ENCODE results near the gene RNF126. TPM values are rescaled to one million over a fixed set of nuclear protein-coding genes. Genes with fewer than 3 reads are reported as not detected.

Gene RNF126
- total and polyA plus RNA-seq, 2 of the 4 experiments (the other 2 are of a cell fraction): 7.0 to 27.4 TPM

- no peaks in the 10 kb centered on the region for H3K4me1 ChIP-seq (ENCODE audit: control insufficient read depth, insufficient read depth, low read length)
- H3K9ac ChIP-seq (ENCODE audit: low read depth, low read length): no peak overlapping the region
- ChIA-PET CTCF (no interaction called here), POLR2A (ENCODE audit: unreplicated experiment) (interaction anchor here (0.5 kb wide), 1 partner anchor 12 kb away, joined by 3 read pairs; no protein-coding TSS in a partner anchor)
- no peak overlapping the region for H3K4me3 ChIP-seq (ENCODE audit: insufficient read depth, low read depth, low read length)
- H2BK5ac ChIP-seq (ENCODE audit: low read depth, low read length, poor library complexity, severe bottlenecking): no peak overlapping the region
- no TSS peak for BruUV-seq (replicated peaks)
- H2BK20ac ChIP-seq (ENCODE audit: low read depth, low read length): no peak overlapping the region
- peaks cover 42% of the 10 kb centered on the region for H3K36me3 ChIP-seq (ENCODE audit: control insufficient read depth, insufficient read depth, low read length)
- no peak overlapping the region for H3K27ac ChIP-seq (ENCODE audit: insufficient read depth, low read length)
- peaks cover 5% of the 10 kb centered on the region; the same call in 1 of the 2 replicates for H4K20me1 ChIP-seq (ENCODE audit: insufficient read depth, low read length)
- dilution Hi-C loops (cut with HindIII; ENCODE audit: low sequenced_read_pairs, unreplicated experiment) (no loop called here), in situ Hi-C loops (cut with MboI; ENCODE audit: low sequenced_read_pairs) (no loop called here), intact Hi-C loops (cut with micrococcal nuclease) (no loop called here)
- ATAC-seq (ENCODE audit: low read depth): no peak
- no peak overlapping the region for H3K18ac ChIP-seq (ENCODE audit: low read depth, low read length)
- no peak overlapping the region for H3K56ac ChIP-seq (ENCODE audit: extremely low read depth, insufficient read depth, low read length)
- WGBS, 2 experiments (ENCODE audit: extremely low coverage in 2 of 2, insufficient read length in 1 of 2): 94% methylated on average over 45 of the region's 62 CpGs; no CpG with 5 or more reads in 1 of the 2 experiments
- no peak overlapping the region for H2AFZ ChIP-seq (replicated peaks; ENCODE audit: low read length, poor library complexity)
- H3K23ac ChIP-seq (ENCODE audit: low read depth, low read length): no peak overlapping the region
- H2AK9ac ChIP-seq (replicated peaks; ENCODE audit: low read depth, low read length, poor library complexity): no peak overlapping the region
- H3K14ac ChIP-seq (replicated peaks; ENCODE audit: low read depth, low read length): no peak overlapping the region
- peaks cover 0 to 7% of the 10 kb centered on the region in 2 experiments; a peak in 1 of 4 replicates for H3K79me1 ChIP-seq (ENCODE audit: low read depth in 1 of 2, low read length in 2 of 2)
- no peak overlapping the region for H2BK120ac ChIP-seq (ENCODE audit: low read depth, low read length)
- H3K9me1 ChIP-seq (ENCODE audit: insufficient read depth, low read length): no peaks in the 10 kb centered on the region
- TF ChIP-seq RCOR1 (IDR thresholded peaks at IDR 0.05; ENCODE audit: insufficient replicate concordance, low read length): no peak
- no peak for TF ChIP-seq ELK1 (IDR thresholded peaks at IDR 0.05; ENCODE audit: borderline replicate concordance, low read depth, low read length)
- no peak for TF ChIP-seq SMC3 (IDR thresholded peaks at IDR 0.05; ENCODE audit: low read depth, low read length)
- TF ChIP-seq MAZ (IDR thresholded peaks at IDR 0.05; ENCODE audit: borderline replicate concordance, low read depth, low read length): no peak
- TF ChIP-seq MXI1 (IDR thresholded peaks at IDR 0.05; ENCODE audit: borderline replicate concordance, low read depth, low read length): no peak
- no peak for TF ChIP-seq CHD1 (IDR thresholded peaks at IDR 0.05; ENCODE audit: low read depth, low read length)
- no peak for TF ChIP-seq USF2 (IDR thresholded peaks at IDR 0.05; ENCODE audit: low read depth, low read length)
- no peak for TF ChIP-seq BHLHE40 (IDR thresholded peaks at IDR 0.05; ENCODE audit: low read depth, low read length)
- TF ChIP-seq RFX5 (IDR thresholded peaks at IDR 0.05; ENCODE audit: low read depth, low read length): no peak
- no peak for TF ChIP-seq CEBPB (IDR thresholded peaks at IDR 0.05; ENCODE audit: low read depth, low read length)
- no peak for TF ChIP-seq POLR2A (IDR thresholded peaks at IDR 0.05; ENCODE audit: low read depth, low read length)
- TF ChIP-seq RAD21 (IDR thresholded peaks at IDR 0.05; ENCODE audit: low read length): no peak
- no peak for TF ChIP-seq MAFK (IDR thresholded peaks at IDR 0.05; ENCODE audit: low read depth, low read length)
- TF ChIP-seq FOS (IDR thresholded peaks at IDR 0.05; ENCODE audit: low read depth, low read length): no peak
- no peak overlapping the region for H4K91ac ChIP-seq (ENCODE audit: insufficient read depth, low read depth, low read length)
- H4K8ac ChIP-seq (ENCODE audit: low read depth in 2 of 2, low read length in 2 of 2): no peak overlapping the region
- no peak for DNase-seq
- H4K5ac ChIP-seq (ENCODE audit: low read depth, low read length): no peak overlapping the region
- H3K4ac ChIP-seq (ENCODE audit: low read depth, low read length): no peak overlapping the region
- no peaks in the 10 kb centered on the region for H3K9me3 ChIP-seq (ENCODE audit: control insufficient read depth, insufficient read depth, low read length)
- no peak overlapping the region for H2AK5ac ChIP-seq (ENCODE audit: low read depth, low read length)
- H3K27me3 ChIP-seq (ENCODE audit: control insufficient read depth, insufficient read depth, low read length): no peaks in the 10 kb centered on the region
- no peak overlapping the region for H3K4me2 ChIP-seq (ENCODE audit: low read depth, low read length)
- H2BK15ac ChIP-seq (ENCODE audit: low read depth, low read length): no peak overlapping the region
Observed at GRCh38 chr19:645912-646778, 16.9 kb downstream of the RNF126 start.
